ENCODE data around the gene NCBP2. TPM values are rescaled to one million over a fixed set of nuclear protein-coding genes. Genes with fewer than 3 reads are reported as not detected.

Gene NCBP2
- total and polyA plus RNA-seq, 5 donors from 2014 or later, result 46.0 to 78.0 (median 69.5) TPM

DNA sequence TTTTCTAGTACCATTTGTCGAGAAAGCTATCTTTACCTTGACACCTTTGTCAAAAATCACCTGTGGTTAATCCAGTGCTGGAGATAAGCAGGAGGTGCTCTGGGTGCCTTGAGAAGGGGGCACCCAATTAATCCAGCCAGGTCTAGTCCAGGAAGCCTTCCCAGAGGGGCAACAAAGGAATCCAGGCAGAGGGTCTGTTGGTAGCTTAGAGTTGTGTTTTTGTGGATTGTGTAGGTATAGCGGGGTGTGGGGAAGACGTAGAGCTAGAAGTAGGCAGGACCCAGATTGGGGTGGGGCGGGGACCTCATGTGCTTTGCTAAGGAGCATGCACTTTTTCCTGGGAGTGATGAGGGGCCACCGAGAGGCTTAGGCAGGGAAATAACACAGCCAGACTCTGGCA, 32.3 kb upstream of the NCBP2 start:
- no peak overlapping the region for H3K27ac ChIP-seq (ENCODE audit: insufficient read depth, low read length, poor library complexity, severe bottlenecking)
- H3K27me3 ChIP-seq (ENCODE audit: control insufficient read depth, insufficient read depth, low read length), result peaks cover 3% of the 10 kb centered on the region
- Mint-ChIP-seq H3K4me1 (peaks cover 0 to 14% (median 5%) of the 10 kb centered on the region in 4 donors), H3K27ac (no peak overlapping the region), H3K36me3 (no peaks in the 10 kb centered on the region), H3K4me3 (peak overlapping the region in 1 of 4 donors; percentile 27), H3K27me3 (peaks cover 13% of the 10 kb centered on the region), H3K9me3 (no peaks in the 10 kb centered on the region)
- no peaks in the 10 kb centered on the region for H3K36me3 ChIP-seq (ENCODE audit: control insufficient read depth, insufficient read depth, low read length)
- peaks cover 3% of the 10 kb centered on the region for H3K4me1 ChIP-seq (ENCODE audit: control insufficient read depth, insufficient read depth, low read length, poor library complexity, severe bottlenecking)
- no peak for DNase-seq
- H3K4me3 ChIP-seq (ENCODE audit: low read depth, low read length), result no peak overlapping the region
- no peak for ATAC-seq (ENCODE audit: low read depth in 2 of 2)
- H3K9me3 ChIP-seq (ENCODE audit: control insufficient read depth in 2 of 2, low read length in 2 of 2), result no peaks in the 10 kb centered on the region

DNA sequence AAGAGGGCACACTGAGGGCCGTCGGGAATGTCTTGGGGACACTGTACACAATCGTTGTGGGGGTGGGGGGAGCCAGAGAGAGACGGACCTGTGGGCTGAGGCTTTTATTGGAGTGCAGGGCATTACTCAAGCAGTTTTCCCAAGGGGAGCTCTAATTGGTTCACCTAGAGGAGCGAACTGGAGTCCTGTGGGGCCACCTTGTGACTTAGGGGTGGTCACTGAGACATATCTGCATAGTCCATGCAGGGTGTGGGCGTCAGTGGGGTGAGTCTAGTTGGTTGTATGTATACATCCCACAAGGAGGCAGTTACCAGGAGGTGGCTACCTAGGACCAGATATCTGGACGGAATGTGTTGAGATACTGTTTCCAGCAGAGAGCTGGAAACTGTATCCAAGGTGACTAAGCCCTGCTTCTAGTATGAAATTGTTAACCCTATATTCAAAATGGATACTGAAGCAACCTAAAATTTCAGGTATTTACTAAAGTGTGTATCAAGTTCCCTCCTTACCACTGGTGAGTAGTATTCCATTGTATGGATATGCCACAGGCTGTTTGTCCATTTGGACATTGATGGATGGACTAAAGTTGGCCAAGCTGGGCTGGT, 28.9 kb upstream of the NCBP2 start:
- DNase-seq (no peak), ATAC-seq (ENCODE audit: low read depth in 2 of 2) (no peak)
- no peaks in the 10 kb centered on the region for H3K9me3 ChIP-seq (ENCODE audit: control insufficient read depth in 2 of 2, low read length in 2 of 2)
- peaks cover 11% of the 10 kb centered on the region for H3K4me1 ChIP-seq (ENCODE audit: control insufficient read depth, insufficient read depth, low read length, poor library complexity, severe bottlenecking)
- H3K4me3 ChIP-seq (ENCODE audit: low read depth, low read length), result no peak overlapping the region
- Mint-ChIP-seq H3K36me3 (no peaks in the 10 kb centered on the region), H3K4me3 (peak overlapping the region in 3 of 4 donors; percentile 28 to 89 (median 85)), H3K9me3 (no peaks in the 10 kb centered on the region), H3K27ac (no peak overlapping the region), H3K27me3 (peaks cover 20% of the 10 kb centered on the region), H3K4me1 (peaks cover 0 to 18% (median 3%) of the 10 kb centered on the region in 4 donors)
- no peak overlapping the region for H3K27ac ChIP-seq (ENCODE audit: insufficient read depth, low read length, poor library complexity, severe bottlenecking)
- H3K27me3 ChIP-seq (ENCODE audit: control insufficient read depth, insufficient read depth, low read length), result peaks cover 3% of the 10 kb centered on the region
- H3K36me3 ChIP-seq (ENCODE audit: control insufficient read depth, insufficient read depth, low read length), result no peaks in the 10 kb centered on the region

DNA sequence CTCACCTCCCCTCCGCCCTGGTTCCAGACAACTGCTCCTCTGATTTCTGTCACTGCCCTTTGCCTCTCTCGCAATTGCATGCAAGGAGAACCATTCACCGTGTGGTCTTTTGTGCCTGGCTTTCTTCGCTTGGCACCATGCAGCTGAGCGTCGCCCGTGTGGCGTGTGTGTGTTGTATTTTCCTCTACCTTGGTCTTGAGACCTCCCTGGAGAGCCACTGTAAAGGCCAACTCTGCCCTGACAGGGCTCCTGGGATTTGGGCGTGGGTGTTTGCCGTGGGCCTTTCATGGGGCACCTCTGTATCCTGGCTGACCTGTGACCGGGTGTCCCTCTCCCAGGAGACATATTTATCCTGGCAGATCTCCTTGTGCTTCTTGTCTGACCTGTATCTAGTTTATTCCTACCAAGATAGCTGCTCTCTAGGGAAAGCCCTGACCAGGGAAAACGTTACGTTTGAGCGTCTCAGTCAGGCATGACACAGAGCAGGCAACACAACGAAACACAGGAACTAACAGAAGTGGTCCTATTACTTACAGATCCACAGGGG, 28.3 kb upstream of the NCBP2 start:
- H3K9me3 Mint-ChIP-seq, result no peaks in the 10 kb centered on the region
- H3K4me1 Mint-ChIP-seq, result peaks cover 0 to 18% (median 3%) of the 10 kb centered on the region in 4 donors
- peaks cover 3% of the 10 kb centered on the region for H3K27me3 ChIP-seq (ENCODE audit: control insufficient read depth, insufficient read depth, low read length)
- H3K36me3 Mint-ChIP-seq, result no peaks in the 10 kb centered on the region
- ATAC-seq (ENCODE audit: low read depth in 2 of 2) (no peak), DNase-seq (no peak)
- peak overlapping the region in 1 of 3 donors; percentile 20 for H3K27ac Mint-ChIP-seq
- peak overlapping the region; percentile 83 to 96 (median 87) for H3K4me3 Mint-ChIP-seq
- peaks cover 11% of the 10 kb centered on the region for H3K4me1 ChIP-seq (ENCODE audit: control insufficient read depth, insufficient read depth, low read length, poor library complexity, severe bottlenecking)
- H3K9me3 ChIP-seq (ENCODE audit: control insufficient read depth in 2 of 2, low read length in 2 of 2), result no peaks in the 10 kb centered on the region
- H3K27ac ChIP-seq (ENCODE audit: insufficient read depth, low read length, poor library complexity, severe bottlenecking), result no peak overlapping the region
- peaks cover 16% of the 10 kb centered on the region for H3K27me3 Mint-ChIP-seq
- H3K36me3 ChIP-seq (ENCODE audit: control insufficient read depth, insufficient read depth, low read length), result no peaks in the 10 kb centered on the region
- no peak overlapping the region for H3K4me3 ChIP-seq (ENCODE audit: low read depth, low read length)

DNA sequence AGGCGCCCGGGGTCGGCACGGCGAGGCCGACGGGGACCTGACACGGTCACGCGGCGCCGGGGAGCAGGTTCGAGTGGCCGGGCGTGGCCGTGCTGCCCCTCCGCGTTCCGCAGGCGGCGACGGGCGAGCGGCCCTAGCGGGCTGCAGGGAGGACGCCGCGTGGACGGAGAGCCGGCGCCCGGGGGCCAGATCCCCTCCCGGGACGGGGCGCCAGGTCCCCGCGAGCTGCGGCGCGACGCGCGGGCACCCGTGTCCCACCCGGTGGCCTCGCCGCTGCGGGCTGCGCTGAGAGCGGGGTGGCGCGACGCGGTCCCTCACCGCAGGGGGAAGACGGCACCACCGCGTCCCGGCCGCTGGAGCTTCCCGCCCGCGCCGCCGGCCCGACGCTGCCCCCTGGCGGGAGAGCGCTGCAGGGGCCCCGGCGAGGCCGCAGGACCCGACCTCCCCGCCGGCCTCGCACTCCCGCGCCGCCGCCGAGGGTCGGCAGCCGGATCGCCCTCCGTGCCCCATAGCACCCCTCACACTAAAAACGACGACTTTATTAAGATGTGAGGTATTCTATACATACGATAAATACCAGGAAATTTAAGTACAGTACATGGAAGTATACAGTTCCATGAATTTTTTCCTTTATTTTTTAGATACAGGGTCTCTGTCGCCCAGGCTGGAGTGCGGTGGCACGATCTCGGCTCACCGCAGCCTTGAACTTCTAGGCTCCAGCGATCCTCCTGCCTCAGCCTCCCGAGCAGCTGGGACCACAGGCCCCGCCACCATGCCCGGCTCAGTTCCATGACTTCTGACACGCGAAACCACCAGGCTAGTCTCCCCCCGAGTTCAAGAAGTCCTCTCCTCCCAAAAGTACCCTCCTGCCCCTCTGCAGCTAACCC, 27.6 kb upstream of the NCBP2 start:
- H3K27me3 Mint-ChIP-seq, result peaks cover 13% of the 10 kb centered on the region
- H3K4me3 ChIP-seq (ENCODE audit: low read depth, low read length), result no peak overlapping the region

DNA sequence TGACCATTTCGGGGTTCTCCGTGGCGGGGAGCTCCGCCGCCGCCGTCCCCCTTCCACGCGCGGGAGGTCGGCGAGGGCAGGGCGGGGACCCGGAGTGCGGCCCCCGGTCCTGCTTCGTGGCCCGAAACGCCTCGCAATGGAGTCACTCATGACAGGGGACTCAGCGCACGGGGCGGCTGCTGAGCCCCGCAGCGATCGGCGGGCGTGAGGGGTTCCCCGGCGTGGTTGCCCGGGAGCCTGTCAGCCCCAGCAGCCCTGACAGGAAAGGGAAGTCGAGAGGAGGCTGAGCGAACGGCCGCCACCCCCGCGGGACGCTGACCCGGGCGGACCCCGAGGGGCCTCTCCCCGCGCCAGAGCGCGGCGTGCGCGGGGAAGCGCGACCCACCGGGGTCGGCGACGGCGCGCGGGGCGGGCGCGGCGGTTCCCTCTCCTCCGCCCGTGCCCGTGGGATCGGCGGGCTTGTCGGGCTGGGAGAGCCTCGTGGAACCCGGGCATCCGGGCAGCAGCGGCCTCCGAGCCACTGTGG, 26.9 kb upstream of the NCBP2 start:
- peaks cover 0 to 18% (median 3%) of the 10 kb centered on the region in 4 donors for H3K4me1 Mint-ChIP-seq
- no peak overlapping the region for H3K27ac Mint-ChIP-seq
- H3K27me3 Mint-ChIP-seq, result peaks cover 17% of the 10 kb centered on the region
- ATAC-seq (ENCODE audit: low read depth in 2 of 2) (peak; percentile 23 to 43), DNase-seq (peak; percentile 15 to 55 (median 36))
- H3K4me1 ChIP-seq (ENCODE audit: control insufficient read depth, insufficient read depth, low read length, poor library complexity, severe bottlenecking), result peaks cover 11% of the 10 kb centered on the region
- H3K9me3 Mint-ChIP-seq, result no peaks in the 10 kb centered on the region
- no peaks in the 10 kb centered on the region for H3K36me3 ChIP-seq (ENCODE audit: control insufficient read depth, insufficient read depth, low read length)
- H3K4me3 ChIP-seq (ENCODE audit: low read depth, low read length), result no peak overlapping the region
- no peak overlapping the region for H3K27ac ChIP-seq (ENCODE audit: insufficient read depth, low read length, poor library complexity, severe bottlenecking)
- H3K4me3 Mint-ChIP-seq, result peak overlapping the region; percentile 74 to 91 (median 84)
- H3K9me3 ChIP-seq (ENCODE audit: control insufficient read depth in 2 of 2, low read length in 2 of 2), result no peaks in the 10 kb centered on the region
- H3K36me3 Mint-ChIP-seq, result no peaks in the 10 kb centered on the region
- H3K27me3 ChIP-seq (ENCODE audit: control insufficient read depth, insufficient read depth, low read length), result peaks cover 3% of the 10 kb centered on the region

More for the DNA sequence above, 27.6 kb upstream of the NCBP2 start:
- Histone ChIP-seq H3K36me3 (ENCODE audit: control insufficient read depth, insufficient read depth, low read length) (no peaks in the 10 kb centered on the region), H3K27me3 (ENCODE audit: control insufficient read depth, insufficient read depth, low read length) (peaks cover 3% of the 10 kb centered on the region), H3K27ac (ENCODE audit: insufficient read depth, low read length, poor library complexity, severe bottlenecking) (no peak overlapping the region), H3K4me1 (ENCODE audit: control insufficient read depth, insufficient read depth, low read length, poor library complexity, severe bottlenecking) (peaks cover 11% of the 10 kb centered on the region), H3K9me3 (ENCODE audit: control insufficient read depth in 2 of 2, low read length in 2 of 2) (no peaks in the 10 kb centered on the region)
- DNase-seq (peak; percentile 58 to 64 (median 61)), ATAC-seq (ENCODE audit: low read depth in 2 of 2) (peak; percentile 64 to 73)
- Mint-ChIP-seq H3K4me1 (peaks cover 0 to 18% (median 3%) of the 10 kb centered on the region in 4 donors), H3K27ac (peak overlapping the region in 1 of 3 donors; percentile 20), H3K36me3 (no peaks in the 10 kb centered on the region), H3K4me3 (peak overlapping the region; percentile 83 to 96 (median 87)), H3K9me3 (no peaks in the 10 kb centered on the region)

DNA sequence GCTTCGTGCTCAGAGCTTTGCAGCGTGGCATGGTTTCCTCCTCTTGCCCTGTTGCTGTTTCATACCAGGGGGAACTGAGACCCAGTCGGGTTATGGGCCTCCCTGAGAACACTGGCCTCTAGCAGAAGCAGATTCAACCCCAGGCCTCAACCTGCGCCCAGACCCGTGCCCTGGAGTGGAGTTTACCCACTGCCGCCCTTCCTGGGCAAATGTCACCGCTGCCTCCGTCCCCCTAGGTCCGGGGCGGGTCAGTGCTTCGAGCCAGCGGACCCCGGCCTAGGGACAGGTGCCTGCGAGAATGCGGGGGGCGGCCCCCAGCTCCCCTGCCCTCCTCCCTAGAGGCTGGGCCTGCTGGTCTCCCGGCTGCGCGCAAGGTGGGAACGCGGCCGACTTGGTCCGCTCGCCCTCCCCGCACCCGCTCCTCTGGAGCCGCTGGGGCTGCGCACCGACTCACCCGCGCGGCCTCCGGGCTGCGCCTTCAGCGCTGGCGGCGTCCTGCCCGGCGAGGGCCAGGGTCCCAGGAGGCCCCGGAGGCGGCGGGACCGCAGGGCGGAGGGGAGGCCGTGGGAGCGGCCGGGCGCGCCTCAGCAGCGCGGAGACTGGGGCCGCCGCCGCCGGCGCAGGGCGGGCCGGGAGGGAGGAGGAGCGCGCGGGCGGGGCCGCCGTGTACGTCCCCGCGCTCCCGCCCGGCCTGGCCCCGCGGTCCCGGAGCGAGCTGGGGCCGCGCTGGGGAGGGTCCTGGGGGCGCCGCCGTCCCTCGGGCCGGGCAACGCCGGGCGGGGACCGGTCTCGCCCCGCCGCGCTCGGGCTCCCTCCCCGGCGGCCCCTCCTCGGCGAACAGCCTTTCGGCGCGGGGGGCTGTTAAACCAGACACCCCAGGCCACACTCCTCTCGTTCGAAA, 26.2 kb upstream of the NCBP2 start, which contains the start of gene PIGZ:
Gene PIGZ, minus strand, starts transcription at position 601 of the 901 bp plus-strand sequence. CDS start 16,802 bp downstream, outside the sequence.
- no peaks in the 10 kb centered on the region for H3K9me3 ChIP-seq (ENCODE audit: control insufficient read depth in 2 of 2, low read length in 2 of 2)
- Mint-ChIP-seq H3K4me1 (peaks cover 0 to 18% (median 3%) of the 10 kb centered on the region in 4 donors), H3K27me3 (peaks cover 17% of the 10 kb centered on the region), H3K27ac (no peak within 1 kb of the TSS), H3K9me3 (no peaks in the 10 kb centered on the region), H3K4me3 (peak within 1 kb of the TSS; percentile 80 to 91 (median 89)), H3K36me3 (no peaks in the 10 kb centered on the region)
- no peaks in the 10 kb centered on the region for H3K36me3 ChIP-seq (ENCODE audit: control insufficient read depth, insufficient read depth, low read length)
- H3K27me3 ChIP-seq (ENCODE audit: control insufficient read depth, insufficient read depth, low read length), result peaks cover 3% of the 10 kb centered on the region
- no peak within 1 kb of the TSS for H3K4me3 ChIP-seq (ENCODE audit: low read depth, low read length)
- peaks cover 11% of the 10 kb centered on the region for H3K4me1 ChIP-seq (ENCODE audit: control insufficient read depth, insufficient read depth, low read length, poor library complexity, severe bottlenecking)
- H3K27ac ChIP-seq (ENCODE audit: insufficient read depth, low read length, poor library complexity, severe bottlenecking), result no peak within 1 kb of the TSS
- ATAC-seq (ENCODE audit: low read depth in 2 of 2) (peak; percentile 56 to 67), DNase-seq (peak in 2 of 3 donors; percentile 14 to 56)
